RWPE2 (cell line): ENCODE results near the gene CDK16.

Source experiments
- ATAC-seq: fragments of 200-7000 bp; cut with Tn5 transposase; 3 replicates; pipeline ENCODE4 v1.9.1; 2021; ENCODE audit warnings: low read depth
- DNase-seq: peaks from one replicate; pipeline ENCODE4 v3.0.0-alpha.2; 2020; ENCODE audit warnings: low spot score
- H3K27ac ChIP-seq: fragments of 450-650 bp; 2 replicates; pipeline ENCODE4 v1.5.1; 2017; ENCODE audit warnings: mild to moderate bottlenecking; ENCODE audit not compliant: poor library complexity, severe bottlenecking
- H3K27me3 ChIP-seq: fragments of 250-450 bp; sonication (Bioruptor Pico); 2 replicates; pipeline ENCODE4 v1.5.1; 2021; ENCODE audit warnings: mild to moderate bottlenecking, moderate library complexity; ENCODE audit not compliant: insufficient read depth, poor library complexity, severe bottlenecking
- H3K36me3 ChIP-seq: fragments of 250-450 bp; sonication (Bioruptor Pico); 2 replicates; pipeline ENCODE4 v1.5.1; 2020; ENCODE audit warnings: low read depth, mild to moderate bottlenecking, moderate library complexity
- H3K4me1 ChIP-seq: fragments of 250-450 bp; sonication (Bioruptor Pico); 2 replicates; pipeline ENCODE4 v1.5.1; 2021; ENCODE audit warnings: mild to moderate bottlenecking, moderate library complexity; ENCODE audit not compliant: insufficient read depth, poor library complexity, severe bottlenecking
- H3K4me3 ChIP-seq: fragments of 250-450 bp; sonication (Bioruptor Pico); 2 replicates; pipeline ENCODE4 v1.5.1; 2021; ENCODE audit warnings: mild to moderate bottlenecking, moderate library complexity; ENCODE audit not compliant: severe bottlenecking
- H3K9me3 ChIP-seq: fragments of 250-450 bp; sonication (Bioruptor Pico); 2 replicates; pipeline ENCODE4 v1.5.1; 2021; ENCODE audit warnings: mild to moderate bottlenecking, moderate library complexity; ENCODE audit not compliant: severe bottlenecking
- TF ChIP-seq, protein P1 (sequence below): fragments of 450-650 bp; IDR thresholded peaks from one replicate; pipeline ENCODE4 v1.5.1; 2017; ENCODE audit warnings: mild to moderate bottlenecking, moderate library complexity; ENCODE audit not compliant: poor library complexity, severe bottlenecking

CDK16 gene

DNA sequence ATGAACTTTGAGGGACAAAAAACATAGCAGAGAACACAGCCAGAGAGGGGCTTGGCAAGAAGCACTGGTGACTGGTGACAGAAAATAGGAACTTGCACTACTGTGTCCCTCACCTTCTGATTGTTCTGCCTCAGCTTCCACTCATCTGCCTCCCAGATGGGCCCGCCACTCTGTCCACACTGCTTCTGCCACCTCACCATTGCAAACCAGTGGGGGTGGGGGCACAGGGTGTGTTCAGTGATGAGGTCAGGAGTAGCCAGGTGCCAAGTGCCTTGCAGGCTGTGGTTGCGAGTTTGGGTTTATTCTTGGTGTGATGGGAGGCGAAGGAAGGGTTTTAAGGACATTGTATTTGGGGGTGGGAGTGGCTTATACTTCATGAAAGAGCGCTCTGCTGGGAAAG is 34.0 kb upstream of the CDK16 start:
- H3K27ac ChIP-seq, result no peak overlapping the region
- DNase-seq, result no peak
- no peaks in the 10 kb centered on the region for H3K4me1 ChIP-seq
- H3K9me3 ChIP-seq, result no peaks in the 10 kb centered on the region
- peaks cover 4% of the 10 kb centered on the region for H3K36me3 ChIP-seq
- TF ChIP-seq, protein P1, sequence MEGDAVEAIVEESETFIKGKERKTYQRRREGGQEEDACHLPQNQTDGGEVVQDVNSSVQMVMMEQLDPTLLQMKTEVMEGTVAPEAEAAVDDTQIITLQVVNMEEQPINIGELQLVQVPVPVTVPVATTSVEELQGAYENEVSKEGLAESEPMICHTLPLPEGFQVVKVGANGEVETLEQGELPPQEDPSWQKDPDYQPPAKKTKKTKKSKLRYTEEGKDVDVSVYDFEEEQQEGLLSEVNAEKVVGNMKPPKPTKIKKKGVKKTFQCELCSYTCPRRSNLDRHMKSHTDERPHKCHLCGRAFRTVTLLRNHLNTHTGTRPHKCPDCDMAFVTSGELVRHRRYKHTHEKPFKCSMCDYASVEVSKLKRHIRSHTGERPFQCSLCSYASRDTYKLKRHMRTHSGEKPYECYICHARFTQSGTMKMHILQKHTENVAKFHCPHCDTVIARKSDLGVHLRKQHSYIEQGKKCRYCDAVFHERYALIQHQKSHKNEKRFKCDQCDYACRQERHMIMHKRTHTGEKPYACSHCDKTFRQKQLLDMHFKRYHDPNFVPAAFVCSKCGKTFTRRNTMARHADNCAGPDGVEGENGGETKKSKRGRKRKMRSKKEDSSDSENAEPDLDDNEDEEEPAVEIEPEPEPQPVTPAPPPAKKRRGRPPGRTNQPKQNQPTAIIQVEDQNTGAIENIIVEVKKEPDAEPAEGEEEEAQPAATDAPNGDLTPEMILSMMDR, result no peak
- H3K27me3 ChIP-seq, result no peaks in the 10 kb centered on the region
- no peak overlapping the region for H3K4me3 ChIP-seq
- ATAC-seq, result no peak

DNA sequence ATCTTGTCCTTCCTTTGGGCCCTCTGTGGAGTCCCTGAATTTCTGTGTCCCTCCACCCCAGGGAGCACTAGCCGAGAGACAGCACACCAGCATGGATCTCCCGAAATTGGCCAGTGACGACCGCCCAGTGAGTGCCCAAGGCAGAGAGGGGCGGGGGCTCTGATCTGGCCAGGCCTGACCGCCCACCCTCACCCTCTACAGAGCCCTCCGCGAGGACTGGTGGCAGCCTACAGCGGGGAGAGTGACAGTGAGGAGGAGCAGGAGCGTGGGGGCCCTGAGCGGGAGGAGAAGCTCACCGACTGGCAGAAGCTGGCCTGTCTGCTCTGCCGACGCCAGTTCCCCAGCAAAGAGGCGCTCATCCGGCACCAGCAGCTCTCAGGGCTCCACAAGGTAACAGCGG is 33.2 kb upstream of the CDK16 start:
- Histone ChIP-seq H3K27ac (no peak overlapping the region), H3K27me3 (no peaks in the 10 kb centered on the region), H3K36me3 (peaks cover 4% of the 10 kb centered on the region), H3K4me1 (no peaks in the 10 kb centered on the region), H3K4me3 (no peak overlapping the region), H3K9me3 (no peaks in the 10 kb centered on the region)
- no peak for DNase-seq
- no peak for ATAC-seq
- TF ChIP-seq, protein P1, result no peak

DNA sequence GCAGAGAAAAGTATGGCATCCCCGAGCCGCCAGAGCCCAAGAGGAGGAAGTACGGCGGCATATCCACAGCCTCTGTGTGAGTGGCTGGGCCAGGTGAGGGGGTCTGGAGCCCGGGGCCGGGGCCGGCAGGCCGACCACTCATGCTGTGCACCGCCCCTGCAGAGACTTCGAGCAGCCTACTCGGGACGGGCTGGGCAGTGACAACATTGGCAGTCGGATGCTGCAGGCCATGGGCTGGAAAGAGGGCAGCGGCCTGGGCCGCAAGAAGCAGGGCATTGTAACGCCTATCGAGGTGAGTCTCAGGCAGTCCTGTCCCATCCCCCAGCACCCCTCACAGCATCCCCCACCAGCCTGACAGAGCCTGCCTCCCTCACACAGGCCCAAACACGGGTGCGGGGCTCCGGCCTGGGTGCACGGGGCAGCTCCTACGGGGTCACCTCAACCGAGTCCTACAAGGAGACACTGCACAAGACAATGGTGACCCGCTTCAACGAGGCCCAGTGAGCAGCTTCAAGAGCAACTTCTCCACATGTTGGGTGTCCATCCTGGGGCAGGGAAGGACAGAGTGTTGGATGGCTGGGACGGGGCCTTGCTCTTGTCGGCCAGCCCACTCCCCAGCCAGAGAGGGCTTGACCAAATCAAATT is 32.3 kb upstream of the CDK16 start:
- peaks cover 4% of the 10 kb centered on the region; the same call in 1 of the 2 replicates for H3K36me3 ChIP-seq
- no peaks in the 10 kb centered on the region for H3K27me3 ChIP-seq
- no peak overlapping the region for H3K27ac ChIP-seq
- ATAC-seq, result no peak
- TF ChIP-seq, protein P1, result no peak
- H3K4me3 ChIP-seq, result no peak overlapping the region
- no peak for DNase-seq
- H3K4me1 ChIP-seq, result no peaks in the 10 kb centered on the region
- no peaks in the 10 kb centered on the region for H3K9me3 ChIP-seq

DNA sequence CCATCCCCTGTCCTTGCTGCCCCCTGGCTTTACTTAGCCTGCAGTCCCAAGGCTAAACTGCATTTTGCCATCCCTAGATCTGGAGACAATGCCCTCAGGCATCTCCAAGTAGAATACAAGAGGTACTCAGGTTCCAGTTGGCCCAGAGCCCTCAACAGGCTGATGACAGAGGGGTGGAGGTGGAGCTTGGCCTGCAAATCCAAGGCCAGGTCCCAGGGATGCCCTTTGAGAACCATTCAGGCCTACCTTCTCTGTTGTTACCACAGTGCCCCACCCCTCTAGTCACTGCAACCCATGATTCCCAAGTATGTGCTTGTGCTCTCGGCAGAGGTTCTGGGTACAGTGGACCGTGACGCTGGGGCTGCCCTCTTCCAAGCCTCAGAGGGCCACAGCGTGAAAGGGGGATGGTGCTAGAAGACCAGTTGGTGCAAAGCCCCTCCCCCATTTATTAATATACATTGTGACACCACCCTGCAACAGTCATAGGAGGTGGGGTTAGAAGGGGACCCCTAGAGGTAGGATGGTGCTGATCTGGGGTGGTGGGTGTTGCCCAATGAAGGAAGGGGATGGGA is 31.3 kb upstream of the CDK16 start:
- no peak overlapping the region for H3K4me3 ChIP-seq
- no peak for ATAC-seq
- H3K4me1 ChIP-seq, result no peaks in the 10 kb centered on the region
- TF ChIP-seq, protein P1, result no peak
- peaks cover 4% of the 10 kb centered on the region; the same call in 1 of the 2 replicates for H3K36me3 ChIP-seq
- no peaks in the 10 kb centered on the region for H3K27me3 ChIP-seq
- no peaks in the 10 kb centered on the region for H3K9me3 ChIP-seq
- no peak overlapping the region for H3K27ac ChIP-seq
- DNase-seq, result no peak

GRCh38 chrX:47189906-47190305 is 28.6 kb upstream of the CDK16 start:
- DNase-seq (no peak), ATAC-seq (no peak)

More at GRCh38 chrX:47189906-47190305, 28.6 kb upstream of the CDK16 start:
- Histone ChIP-seq H3K36me3 (peaks cover 3% of the 10 kb centered on the region; the same call in 1 of the 2 replicates), H3K27ac (no peak overlapping the region), H3K9me3 (no peaks in the 10 kb centered on the region), H3K4me3 (no peak overlapping the region), H3K4me1 (peaks cover 4% of the 10 kb centered on the region), H3K27me3 (no peaks in the 10 kb centered on the region)
- TF ChIP-seq, protein P1, result no peak
